NCI-H345 treated with DMSO at 0.1 percent for 48 hours (cell line): ENCODE measurements around the gene SOX13.
"Not testable (repeated sequence)": the region's sequence is repeated elsewhere in the genome, so short reads cannot be mapped to it uniquely, and the experiment has no call there.

Source experiments
- DNase-seq: peaks from one replicate; lab custom pipeline; 2025; ENCODE audit not compliant: unreplicated experiment; lab: John Stamatoyannopoulos, UW

SOX13 gene

DNA sequence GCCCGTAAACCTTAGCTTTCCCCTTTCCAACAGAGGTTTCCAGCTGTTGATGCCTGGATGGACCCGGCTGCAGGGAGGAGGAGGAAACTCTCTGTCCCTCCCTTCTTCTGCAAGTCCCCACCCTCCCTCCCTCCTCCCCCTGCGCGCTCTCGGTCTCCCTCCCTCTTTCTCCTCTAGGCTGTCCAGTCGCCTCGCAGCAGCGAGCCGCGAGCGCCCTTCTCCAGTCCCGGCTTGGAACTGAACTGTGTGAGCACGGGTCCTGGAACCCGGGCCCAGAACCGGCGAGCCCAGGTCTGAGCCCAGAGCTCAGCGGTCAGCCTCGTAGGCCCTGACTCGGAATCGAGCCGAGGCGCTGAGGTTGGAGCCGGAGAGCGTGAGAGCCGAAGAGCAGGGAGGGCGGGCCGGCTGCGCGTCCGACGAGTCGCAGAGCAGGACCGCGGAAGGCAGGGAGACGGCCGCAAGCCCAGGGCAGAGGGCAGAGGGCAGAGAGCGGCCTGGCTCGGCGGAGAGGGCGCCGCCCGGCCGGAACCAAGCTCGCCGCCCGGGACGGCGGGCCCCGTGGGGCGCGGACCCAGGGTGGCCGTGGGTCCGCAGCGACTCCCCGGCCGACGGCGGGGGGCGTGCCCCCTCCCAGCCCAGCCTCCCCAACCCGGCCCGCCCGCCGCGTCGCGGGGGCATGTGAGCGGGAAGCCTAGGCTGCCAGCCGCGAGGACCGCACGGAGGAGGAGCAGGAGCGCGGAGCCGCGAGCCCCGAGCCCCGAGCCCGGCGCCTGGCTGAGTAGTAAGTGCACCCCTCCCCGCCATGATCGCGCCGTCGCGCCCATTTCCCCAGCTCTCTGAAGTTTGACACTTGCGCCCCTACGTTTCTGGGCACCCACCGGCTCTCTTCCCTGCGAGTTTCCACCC lies at the start of gene SOX13:
SOX13 (plus strand) TSS at position 185 of the 906 bp plus-strand sequence. CDS start 39,801 bp downstream, outside the sequence.
- DNase-seq = peak; percentile 55

DNA sequence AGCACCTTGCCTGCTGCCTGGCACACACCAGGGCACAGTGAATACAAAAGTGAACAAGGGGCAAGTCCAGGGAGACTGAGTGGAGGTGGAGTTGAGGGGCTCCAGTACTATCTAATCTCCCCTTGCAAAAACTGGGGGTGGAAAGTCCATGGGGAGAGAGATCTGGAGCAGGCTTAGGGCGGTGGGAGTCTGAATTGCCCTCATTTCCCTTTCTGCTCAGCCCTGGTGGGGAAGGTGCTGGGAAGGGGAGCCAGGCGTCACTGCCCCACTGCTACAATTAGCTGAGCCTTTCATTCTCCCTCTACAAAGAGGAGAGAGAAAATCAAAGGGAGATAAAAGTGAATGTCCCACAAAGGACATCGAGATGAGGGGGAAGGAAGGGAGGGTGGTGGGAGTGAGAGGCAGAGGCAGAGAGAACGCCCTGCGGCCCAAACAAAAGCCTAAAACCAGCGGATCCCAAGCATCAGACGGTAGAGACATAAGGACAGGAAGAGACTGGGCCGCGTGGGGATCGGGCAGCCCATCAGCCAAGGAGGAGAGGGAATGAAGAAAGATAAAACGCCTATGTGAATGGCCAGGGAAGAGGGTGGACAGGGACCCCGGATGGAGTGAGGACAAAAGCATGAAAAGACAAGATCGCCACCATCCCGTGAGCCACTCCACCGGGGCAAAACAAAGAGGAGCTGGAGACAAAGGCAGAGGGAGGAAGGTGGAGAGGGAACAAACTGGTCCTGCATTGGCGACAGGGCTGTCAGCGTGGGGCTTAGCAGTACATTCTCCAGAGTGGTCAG lies 46.8 kb upstream of the SOX13 start:
- DNase-seq = no peak

DNA sequence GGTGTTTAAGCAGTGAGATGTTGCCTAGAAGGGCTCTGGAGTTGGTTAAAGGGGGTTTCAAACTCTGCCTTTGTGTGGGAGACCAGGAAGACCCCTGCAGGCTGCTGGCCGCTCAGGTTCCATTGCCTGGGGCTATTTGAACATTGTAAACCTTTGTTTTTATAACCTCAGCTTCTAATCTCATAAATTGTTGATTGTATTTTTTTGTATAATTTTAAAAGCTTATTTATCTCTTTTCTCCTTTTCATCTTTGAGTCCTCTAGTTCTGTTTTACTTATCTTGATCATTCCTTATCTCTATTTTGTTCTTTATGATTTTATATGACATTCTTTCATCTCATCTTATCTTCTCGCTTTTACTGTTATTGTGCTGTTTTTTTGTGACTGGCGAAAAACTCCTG lies 45.5 kb upstream of the SOX13 start:
- no peak for DNase-seq

DNA sequence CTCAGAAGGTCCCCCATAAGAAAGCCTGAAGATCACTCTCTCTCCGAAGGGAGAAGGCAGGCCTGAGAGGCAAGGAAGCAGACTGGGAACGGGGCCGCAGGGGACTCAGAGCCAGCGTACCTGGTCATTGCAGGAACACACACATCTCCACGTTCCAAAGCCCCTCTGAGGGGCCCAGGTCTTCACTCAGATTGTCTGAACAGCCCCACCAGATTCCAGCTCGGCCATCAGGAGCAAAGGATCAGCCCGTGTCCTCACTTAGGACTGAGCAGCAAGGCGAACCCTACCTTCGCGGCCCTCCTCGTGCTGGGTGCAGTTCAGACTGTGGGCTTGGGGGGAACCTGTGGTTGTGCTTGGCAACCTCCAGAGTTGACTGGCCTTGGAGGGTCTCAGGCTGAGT lies 43.9 kb upstream of the SOX13 start:
- no peak for DNase-seq

DNA sequence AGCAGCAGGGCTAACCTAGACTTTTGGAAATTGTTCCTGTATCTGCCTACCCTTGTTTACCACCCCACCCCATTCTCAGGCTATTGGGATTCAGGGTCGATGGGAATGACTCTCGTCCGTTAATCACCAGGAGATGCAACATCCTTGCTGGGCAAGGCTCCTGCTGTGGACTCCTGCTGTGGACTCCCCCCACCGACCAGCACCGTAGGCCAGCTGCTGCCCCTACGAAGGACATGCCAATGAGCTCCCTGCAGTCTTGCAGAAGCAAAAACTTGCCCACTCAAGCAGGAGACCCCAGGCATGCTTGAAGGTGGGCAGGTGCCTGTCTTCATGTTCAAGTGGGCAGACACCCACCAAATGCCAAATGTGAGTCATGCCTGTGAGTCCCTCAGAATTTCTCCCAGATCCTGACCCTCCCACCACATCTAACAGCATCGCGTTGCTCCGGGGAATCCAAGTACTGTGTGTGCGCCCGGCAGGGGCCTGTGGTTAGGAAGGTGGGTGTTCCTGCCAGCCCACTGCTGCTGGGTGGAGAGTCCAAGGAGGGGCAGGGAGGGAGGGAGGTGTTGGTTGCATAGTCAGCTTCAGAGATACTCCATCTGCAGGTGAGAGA lies 41.7 kb upstream of the SOX13 start:
- no peak for DNase-seq

DNA sequence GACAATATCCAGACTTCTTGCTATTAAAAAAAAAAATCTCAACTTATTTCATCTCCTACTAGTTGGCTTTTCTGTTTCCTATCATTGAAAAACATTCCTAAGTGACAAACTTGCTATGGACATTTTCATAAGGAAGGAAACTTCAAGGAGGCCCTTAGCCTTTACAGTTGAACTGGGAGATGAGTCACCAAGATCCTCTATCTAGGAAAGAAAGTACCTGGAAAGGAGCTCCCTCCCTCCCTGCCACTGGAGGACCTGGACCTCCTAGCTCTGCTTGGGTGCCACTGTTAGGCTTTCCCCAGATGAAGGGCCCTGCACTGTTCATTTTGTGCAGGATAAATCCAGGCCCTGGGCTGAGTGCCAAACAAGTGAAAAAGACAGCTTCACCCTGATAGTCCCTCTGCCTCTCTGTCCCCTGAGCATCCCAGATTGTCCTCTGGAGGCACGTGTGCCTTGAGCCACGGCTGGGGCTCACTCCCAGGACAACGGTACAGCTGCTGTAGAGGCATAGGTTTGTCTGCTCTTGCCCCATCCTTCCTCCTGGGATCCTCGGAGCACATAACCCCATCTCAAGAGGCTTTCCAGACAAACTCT lies 40.2 kb upstream of the SOX13 start:
- DNase-seq = no peak

DNA sequence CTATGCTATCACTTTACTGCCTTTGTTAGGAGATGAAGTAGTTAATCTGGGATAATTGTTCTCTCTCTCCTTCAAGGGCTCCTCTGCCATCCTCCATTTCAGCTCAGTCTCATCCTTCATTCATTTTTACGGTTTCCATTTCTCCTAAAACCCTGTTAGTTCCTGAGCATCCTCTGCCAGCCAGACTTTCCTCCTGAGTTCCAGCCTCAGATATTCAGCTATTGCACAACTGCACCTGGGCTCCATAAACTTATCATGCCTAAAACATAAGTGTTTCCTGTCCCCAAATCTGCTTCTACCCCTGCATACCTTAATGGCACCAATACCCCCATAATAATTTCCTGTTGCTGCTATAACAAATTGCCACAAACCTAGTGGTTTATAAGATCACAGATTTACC lies 39.6 kb upstream of the SOX13 start:
- DNase-seq = no peak

DNA sequence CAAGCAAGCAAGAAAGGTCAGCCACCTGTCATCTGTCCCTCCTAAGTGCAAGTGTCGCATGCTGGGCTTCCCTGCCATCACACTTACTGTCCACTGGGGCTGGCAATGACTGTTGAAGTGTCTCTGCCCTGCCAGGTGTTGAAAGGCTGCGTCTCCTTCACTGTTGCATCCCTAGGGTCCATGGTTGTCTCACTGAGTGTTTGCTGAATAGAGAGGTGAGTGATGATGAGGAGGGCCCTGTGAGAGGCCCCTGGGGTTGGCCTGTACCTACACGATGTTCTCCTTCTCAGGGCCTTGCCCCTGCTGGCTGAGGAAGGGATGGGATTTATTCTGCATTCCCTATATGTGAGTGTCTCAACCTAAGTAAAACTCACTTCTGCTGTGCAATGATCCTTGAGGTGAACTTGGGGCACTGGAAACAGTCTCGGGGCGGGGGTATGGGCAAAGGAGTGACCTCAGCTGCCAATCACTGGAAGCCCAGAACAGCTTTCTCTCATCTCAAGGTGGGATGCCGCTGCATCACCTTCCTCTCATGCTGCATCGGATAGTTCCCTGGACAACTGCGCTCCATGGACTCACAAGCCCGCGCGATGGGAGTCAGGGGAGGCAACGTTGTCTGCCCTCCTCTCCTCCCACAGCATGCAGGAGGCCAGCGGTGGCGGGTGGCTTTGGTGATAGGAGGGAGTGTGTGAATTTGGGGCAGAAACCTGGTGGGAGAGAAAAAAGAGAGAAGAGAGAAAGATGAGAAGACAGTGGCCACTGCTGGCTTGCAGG lies 35.8 kb upstream of the SOX13 start:
- no peak for DNase-seq

DNA sequence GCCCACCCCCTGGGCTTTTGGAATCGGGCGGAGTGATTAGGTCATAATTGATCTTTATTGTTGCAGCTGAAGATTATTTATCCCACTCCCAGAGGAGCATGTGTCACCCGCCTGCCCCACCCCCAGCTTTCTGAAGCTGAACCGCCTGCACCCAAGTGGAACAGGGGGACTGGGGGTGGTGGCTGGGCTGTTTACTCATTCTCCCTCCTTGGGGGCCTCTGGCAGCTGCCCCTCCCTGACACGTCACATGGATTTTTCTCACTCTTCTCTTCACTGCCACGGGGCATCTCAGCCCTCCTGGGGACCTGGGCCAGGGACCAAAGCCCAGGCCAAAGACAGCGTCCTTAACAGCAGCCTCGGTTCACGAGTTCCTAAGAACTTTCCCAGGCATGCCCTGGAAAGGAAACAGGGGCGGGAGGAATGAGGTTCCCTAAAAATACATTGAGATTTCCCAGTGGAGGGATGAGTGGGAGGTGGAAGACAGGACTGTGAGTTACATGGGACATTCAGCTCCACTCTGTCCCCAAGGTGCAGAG lies 31.6 kb upstream of the SOX13 start:
- DNase-seq = no peak

DNA sequence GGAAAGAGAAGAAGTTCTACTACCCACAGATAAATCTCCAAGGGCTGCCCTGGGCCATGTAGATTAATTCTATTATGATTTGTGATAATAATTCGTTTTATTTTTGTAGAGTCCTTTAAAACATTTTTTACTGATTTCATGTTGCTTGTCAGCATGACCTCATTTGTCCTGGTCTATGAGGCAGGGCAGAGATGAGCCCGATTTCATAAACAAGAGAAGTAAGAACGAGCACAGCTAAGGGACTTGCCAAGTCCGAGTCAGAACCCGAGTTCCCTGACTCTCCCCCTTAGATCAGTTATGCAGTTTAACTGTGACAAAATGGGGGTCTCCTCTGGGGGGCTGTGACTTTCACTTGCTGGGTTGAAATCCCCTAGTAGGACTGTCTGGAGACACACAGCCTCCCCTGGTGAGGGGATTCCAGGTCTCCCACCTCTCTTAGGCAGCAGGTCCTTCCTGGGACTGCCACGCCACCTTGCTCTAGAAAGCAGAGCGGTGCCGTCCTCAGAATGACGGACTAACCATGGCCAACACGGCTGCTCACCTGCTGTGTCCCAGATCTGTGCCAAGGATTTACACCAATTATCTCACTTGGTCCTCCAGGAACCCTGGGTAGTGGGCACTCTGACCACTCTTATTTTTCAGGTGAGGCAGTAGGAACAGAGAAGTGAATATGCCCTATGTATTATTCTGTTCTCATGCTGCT lies 31.0 kb upstream of the SOX13 start:
- DNase-seq = no peak

DNA sequence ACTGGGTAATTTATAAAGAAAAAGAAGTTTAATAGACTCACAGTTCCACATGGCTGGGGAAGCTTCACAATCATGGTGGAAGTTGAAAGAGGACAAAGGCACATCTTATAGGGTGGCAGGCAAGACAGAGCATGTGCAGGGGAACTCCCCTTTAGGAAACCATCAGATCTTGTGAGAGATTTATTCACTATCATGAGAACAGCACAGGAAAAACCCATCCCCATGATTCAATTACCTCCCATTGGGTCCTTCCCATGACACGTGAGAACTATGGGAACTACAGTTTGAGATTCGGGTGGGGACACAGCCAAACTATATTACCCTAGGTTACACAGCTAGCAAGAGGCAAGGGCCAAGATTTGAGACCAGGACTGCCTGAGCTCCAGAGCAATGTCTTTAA lies 30.4 kb upstream of the SOX13 start:
- DNase-seq = no peak

DNA sequence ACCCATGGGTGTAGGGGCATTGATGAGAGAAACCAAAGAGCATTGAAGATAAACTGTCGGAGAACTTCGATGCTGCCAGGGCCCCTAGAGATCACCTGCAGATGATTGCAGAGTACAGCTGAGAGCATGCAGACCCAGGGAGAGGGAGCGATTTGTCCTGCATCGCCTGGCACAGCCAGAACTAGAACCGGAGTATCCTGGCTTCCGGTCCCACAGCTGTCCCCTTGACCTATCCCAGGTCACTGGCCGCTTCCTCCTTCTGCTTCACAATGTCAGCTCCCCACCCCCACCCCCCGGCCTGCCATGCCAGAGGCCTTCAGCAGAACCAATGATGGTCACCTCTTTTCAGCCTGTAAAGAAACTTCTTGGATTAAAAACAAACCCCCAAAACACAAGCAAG lies 29.2 kb upstream of the SOX13 start:
- no peak for DNase-seq

DNA sequence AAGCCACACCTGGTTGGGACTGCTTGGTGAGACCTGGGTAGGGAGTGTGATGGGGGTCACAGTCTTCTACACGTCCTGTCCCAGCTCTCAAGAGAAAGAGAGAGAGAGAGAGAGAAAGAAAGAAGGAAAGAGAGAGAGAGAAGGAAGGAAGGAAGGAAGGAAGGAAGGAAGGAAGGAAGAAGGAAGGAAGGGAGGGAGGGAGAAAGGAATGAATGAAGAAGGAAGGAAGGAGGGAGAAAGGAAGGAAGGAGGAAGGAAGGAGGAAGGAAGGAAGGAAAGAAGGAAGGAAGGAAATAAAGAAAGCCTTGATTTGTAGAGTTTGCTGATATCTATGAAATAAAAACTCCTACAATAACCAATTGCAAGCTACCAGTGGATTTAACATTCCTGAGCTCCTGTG lies 28.5 kb upstream of the SOX13 start:
- no peak for DNase-seq

DNA sequence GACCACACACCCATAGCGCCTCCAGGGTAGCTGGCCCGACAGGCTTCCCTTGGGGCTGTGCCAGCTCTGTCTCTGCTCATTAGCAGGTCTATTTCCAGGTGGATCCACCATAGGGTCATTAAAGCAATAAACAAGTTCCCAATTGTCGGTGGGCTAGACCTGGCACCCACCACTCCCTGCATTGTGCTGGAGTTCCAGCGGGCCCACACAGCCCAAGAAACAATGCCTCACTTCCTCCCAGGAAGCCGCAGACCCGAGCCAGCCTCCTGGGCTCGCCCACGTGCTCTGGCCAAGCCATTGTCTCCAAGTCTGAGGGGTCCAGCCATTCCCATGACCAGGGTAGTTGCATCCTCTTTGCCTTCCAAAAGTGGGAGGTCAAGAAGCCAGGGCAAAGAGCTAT lies 27.5 kb upstream of the SOX13 start:
- no peak for DNase-seq

DNA sequence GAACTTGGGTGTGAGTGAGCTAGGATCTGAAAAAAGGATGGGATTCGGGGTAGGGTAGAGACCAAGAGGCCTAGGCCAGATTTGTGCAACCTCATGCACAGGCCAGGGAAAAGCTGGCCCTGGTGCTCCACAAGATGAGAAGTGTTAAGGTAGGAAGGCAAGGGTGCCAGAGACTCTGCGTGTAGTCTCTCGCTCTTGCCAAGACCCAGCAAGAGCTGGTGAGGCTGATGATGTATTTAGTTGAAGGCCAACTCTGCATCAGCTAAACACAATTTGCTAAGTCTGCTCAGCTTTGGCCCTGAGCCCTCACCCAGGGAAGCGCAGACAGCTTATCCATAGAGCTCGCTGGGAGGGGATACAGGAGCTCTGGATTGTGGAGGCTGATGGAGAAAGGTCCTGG lies 26.6 kb upstream of the SOX13 start:
- DNase-seq = no peak

DNA sequence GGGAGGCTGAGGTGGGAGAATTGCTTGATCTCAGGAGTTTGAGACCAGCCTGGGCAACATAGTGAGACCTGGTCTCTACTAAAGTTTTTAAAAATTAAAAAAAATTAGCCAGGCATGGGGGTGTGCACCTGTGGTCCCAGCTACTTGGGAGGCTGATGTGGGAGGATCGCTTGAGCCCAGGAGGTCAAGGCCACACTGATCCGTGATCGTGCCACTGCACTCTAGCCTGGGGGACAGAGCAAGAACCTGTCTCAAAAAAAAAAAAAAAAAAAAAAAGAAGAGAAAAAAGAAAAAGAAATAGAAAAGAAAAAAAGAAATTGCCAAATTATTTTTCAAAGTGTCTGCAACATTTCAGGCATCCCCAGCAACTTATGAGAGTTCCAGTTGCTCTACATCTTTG lies 24.1 kb upstream of the SOX13 start:
- not testable (repeated sequence) for DNase-seq

DNA sequence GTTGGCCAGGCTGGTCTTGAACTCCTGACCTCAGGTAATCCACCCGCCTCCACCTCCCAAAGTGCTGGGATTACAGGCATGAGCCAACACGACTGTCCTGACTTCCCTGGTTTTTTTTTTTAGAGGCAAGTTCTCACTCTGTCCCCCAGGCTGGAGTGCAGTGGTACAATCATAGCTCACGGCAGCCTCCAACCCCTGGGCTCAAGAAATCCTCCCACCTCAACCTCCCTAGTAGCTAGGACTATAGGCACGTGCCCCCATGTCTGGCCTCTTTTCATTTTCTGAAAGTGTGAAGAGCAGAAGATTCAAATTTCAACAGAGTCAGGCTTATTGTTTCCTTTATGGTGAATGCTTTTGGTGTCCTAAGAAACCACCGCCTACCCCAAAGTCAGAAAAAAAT lies 21.7 kb upstream of the SOX13 start:
- DNase-seq = no peak

DNA sequence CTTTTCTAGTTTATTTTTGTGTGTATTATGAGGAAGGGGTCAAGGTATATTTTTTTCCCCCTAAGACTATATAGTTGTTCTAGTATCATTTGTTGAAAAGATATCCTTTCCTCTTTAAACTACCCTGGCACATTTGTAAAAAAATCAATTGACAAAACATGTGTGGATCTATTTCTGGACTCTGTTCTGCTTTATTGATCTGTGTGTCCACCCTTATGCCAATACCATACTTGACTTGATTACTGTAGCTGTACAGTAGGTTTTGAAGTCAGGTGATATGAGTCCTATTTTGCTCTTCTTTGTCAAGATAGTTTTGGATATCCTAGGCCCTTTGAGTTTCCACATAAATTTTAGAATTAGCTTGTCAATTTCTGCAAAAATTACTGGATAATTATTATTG lies 21.2 kb upstream of the SOX13 start:
- DNase-seq = no peak

DNA sequence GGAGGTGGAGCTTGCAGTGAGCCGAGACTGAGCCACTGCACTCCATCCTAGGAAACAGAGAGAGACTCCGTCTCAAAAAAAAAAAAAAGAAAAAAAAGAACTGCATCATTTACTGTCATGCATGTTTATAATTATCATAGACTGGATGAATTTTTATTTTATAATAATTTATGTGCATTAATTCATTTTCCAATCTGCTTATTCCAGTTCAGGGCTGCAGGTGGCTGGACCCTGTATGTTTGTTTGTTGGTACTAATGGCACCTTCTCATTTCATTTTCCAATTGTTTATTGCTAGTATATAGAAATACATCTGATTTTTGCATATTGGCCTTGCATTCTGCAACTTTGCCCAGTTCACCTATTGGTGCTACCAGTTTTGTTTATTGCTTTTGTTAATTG lies 19.0 kb upstream of the SOX13 start:
- DNase-seq = no peak

DNA sequence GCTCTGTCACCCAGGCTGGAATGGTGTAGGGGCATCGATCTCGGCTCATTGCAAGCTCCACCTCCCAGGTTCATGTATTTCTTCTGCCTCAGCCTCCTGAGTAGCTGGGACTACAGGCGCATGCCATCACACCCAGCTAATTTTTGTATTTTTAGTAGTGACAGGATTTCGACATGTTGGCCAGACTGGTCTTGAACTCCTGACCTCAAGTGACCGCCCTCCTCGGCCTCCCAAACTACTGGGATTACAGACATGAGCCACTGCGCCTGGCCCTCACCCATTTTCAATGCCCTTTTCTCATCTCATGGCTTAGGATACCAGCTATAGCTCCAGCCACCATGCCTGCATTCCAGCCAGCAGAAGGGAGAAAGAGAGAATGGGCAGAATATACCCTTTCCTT lies 12.9 kb upstream of the SOX13 start:
- DNase-seq = no peak
